Neural crest cell (in vitro differentiated cells): ENCODE measurements around the gene RASGRF2. TPM values are rescaled to one million over a fixed set of nuclear protein-coding genes. Genes with fewer than 3 reads are reported as not detected.

Experiments
- DNase-seq: peaks from one replicate; pipeline ENCODE4 v3.0.0; 2021; ENCODE audit warnings: low read depth, mixed read lengths, low spot score
- H3K27ac Mint-ChIP-seq: one replicate; pipeline ENCODE4 v1.8.0; 2021; ENCODE audit warnings: mild to moderate bottlenecking, mixed read lengths; ENCODE audit not compliant: unreplicated experiment
- H3K27me3 Mint-ChIP-seq: 2 replicates; pipeline ENCODE4 v1.8.0; 2021; ENCODE audit warnings: low read depth, mild to moderate bottlenecking, mixed read lengths
- H3K36me3 Mint-ChIP-seq: 2 replicates; pipeline ENCODE4 v1.8.0; 2021; ENCODE audit warnings: low read depth, mild to moderate bottlenecking, mixed read lengths
- H3K4me1 Mint-ChIP-seq: 2 replicates; pipeline ENCODE4 v1.8.0; 2021; ENCODE audit warnings: mixed read lengths
- H3K4me3 Mint-ChIP-seq: one replicate; pipeline ENCODE4 v1.8.0; 2021; ENCODE audit warnings: mild to moderate bottlenecking, mixed read lengths
- H3K9me3 Mint-ChIP-seq: 2 replicates; pipeline ENCODE4 v1.8.0; 2021; ENCODE audit warnings: mixed read lengths
- total RNA-seq: library from RNA; stranded (reverse); gene quantifications from 2 replicates; pipeline ENCODE4 v1.2.1, GENCODE V29; 2021
- TF ChIP-seq, protein P1 (sequence below): fragments of 200-600 bp; sonication (generic); conservative IDR thresholded peaks from 2 replicates; pipeline ENCODE4 v1.5.0; 2021; ENCODE audit warnings: antibody characterized with exemption, mild to moderate bottlenecking

RASGRF2 gene
- total RNA-seq, 1 donor from 2014 or later = 0.19 TPM

DNA sequence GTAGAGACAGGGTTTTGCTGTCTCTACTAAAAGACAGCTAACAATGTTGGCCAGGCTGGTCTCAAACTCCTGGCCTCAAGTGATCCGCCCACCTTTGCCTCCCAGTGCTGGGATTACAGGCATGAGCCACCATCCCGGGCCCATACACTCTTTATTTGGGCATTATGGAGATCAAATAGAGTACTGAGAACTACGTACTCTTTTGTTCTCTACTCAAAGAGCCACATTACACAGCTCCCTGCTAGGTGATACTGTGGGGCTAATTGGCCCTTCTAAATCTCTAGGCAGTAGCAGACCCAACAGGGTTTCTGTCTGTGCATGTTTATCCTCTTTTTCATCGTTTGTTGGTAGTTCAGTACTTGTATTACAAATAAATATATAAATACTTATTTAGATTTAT, 289.1 kb downstream of the RASGRF2 start:
- peaks cover 18% of the 10 kb centered on the region for H3K36me3 Mint-ChIP-seq
- H3K27me3 Mint-ChIP-seq = no peaks in the 10 kb centered on the region
- no peak overlapping the region for H3K4me3 Mint-ChIP-seq
- TF ChIP-seq, protein P1, sequence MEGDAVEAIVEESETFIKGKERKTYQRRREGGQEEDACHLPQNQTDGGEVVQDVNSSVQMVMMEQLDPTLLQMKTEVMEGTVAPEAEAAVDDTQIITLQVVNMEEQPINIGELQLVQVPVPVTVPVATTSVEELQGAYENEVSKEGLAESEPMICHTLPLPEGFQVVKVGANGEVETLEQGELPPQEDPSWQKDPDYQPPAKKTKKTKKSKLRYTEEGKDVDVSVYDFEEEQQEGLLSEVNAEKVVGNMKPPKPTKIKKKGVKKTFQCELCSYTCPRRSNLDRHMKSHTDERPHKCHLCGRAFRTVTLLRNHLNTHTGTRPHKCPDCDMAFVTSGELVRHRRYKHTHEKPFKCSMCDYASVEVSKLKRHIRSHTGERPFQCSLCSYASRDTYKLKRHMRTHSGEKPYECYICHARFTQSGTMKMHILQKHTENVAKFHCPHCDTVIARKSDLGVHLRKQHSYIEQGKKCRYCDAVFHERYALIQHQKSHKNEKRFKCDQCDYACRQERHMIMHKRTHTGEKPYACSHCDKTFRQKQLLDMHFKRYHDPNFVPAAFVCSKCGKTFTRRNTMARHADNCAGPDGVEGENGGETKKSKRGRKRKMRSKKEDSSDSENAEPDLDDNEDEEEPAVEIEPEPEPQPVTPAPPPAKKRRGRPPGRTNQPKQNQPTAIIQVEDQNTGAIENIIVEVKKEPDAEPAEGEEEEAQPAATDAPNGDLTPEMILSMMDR = no peak
- H3K4me1 Mint-ChIP-seq = peaks cover 11% of the 10 kb centered on the region
- no peak overlapping the region for H3K27ac Mint-ChIP-seq
- no peak for DNase-seq
- H3K9me3 Mint-ChIP-seq = peaks cover 4% of the 10 kb centered on the region

DNA sequence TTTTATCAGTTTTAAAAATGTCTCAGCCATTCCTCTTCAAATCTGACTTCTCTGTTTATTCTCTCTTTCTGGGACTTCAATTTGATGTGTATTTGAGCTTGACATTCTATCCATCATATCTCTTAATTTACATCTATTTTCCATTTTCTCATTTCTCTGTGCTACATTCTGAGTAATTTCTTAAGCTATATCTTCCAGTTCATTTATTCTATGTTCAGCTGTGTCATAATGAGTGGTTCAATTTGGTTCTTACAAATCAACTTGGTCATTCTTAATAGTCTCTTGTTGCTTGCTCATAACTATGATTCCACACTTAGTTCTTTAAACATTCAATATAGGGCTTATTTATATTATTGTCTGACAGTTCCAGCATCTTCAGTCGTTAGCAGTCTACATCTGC, 289.8 kb downstream of the RASGRF2 start:
- DNase-seq = no peak
- no peak overlapping the region for H3K27ac Mint-ChIP-seq
- peaks cover 4% of the 10 kb centered on the region for H3K9me3 Mint-ChIP-seq
- H3K4me3 Mint-ChIP-seq = no peak overlapping the region
- peaks cover 18% of the 10 kb centered on the region for H3K36me3 Mint-ChIP-seq
- TF ChIP-seq, protein P1 = no peak
- peaks cover 11% of the 10 kb centered on the region for H3K4me1 Mint-ChIP-seq
- H3K27me3 Mint-ChIP-seq = no peaks in the 10 kb centered on the region

- no peak overlapping the region for H3K4me3 Mint-ChIP-seq
- H3K4me1 Mint-ChIP-seq = peaks cover 11% of the 10 kb centered on the region
- H3K27me3 Mint-ChIP-seq = no peaks in the 10 kb centered on the region
- H3K27ac Mint-ChIP-seq = no peak overlapping the region
- H3K9me3 Mint-ChIP-seq = peaks cover 4% of the 10 kb centered on the region
- DNase-seq = no peak
- peaks cover 18% of the 10 kb centered on the region for H3K36me3 Mint-ChIP-seq
- TF ChIP-seq, protein P1 = no peak
These were observed 291.8 kb downstream of the RASGRF2 start for GRCh38 chr5:81251922-81252321.

- H3K4me3 Mint-ChIP-seq = no peak overlapping the region
- H3K27ac Mint-ChIP-seq = no peak overlapping the region
- TF ChIP-seq, protein P1 = no peak
- H3K9me3 Mint-ChIP-seq = peaks cover 4% of the 10 kb centered on the region
- H3K4me1 Mint-ChIP-seq = peaks cover 6% of the 10 kb centered on the region
- no peak for DNase-seq
- peaks cover 18% of the 10 kb centered on the region for H3K36me3 Mint-ChIP-seq
- no peaks in the 10 kb centered on the region for H3K27me3 Mint-ChIP-seq
These were observed 292.7 kb downstream of the RASGRF2 start for GRCh38 chr5:81252904-81253303.

DNA sequence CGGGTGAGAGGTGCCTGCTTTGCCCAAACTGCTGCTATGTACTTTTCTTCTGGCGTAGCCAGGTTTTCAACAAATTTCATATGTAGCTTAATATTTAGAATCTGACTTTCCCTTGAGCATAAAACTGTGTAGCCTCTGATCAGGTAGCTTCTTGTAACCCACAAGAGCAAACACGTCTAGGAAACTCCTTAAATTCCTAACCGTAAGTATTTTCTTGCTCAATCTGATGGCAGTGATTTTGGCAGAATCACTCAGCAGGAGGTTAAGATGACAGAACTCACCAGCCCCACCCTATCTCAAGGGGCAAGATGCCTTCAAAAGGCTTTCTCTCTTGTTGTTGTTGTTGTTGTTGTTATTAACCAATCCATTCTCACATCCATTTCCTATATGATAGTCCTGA, 293.7 kb downstream of the RASGRF2 start:
- Mint-ChIP-seq H3K27ac (no peak overlapping the region), H3K9me3 (peaks cover 4% of the 10 kb centered on the region), H3K36me3 (peaks cover 18% of the 10 kb centered on the region), H3K4me1 (no peaks in the 10 kb centered on the region), H3K4me3 (no peak overlapping the region), H3K27me3 (no peaks in the 10 kb centered on the region)
- no peak for DNase-seq
- TF ChIP-seq, protein P1 = no peak
